ENCODE measurements around the gene KAZN.

- TF ChIP-seq CTCF (IDR thresholded peaks at IDR 0.05; ENCODE audit: low read length) (no peak), EZH2 (IDR thresholded peaks at IDR 0.05; ENCODE audit: borderline replicate concordance, low read length) (no peak)
Observed at GRCh38 chr1:14611792-14612191, 13.3 kb downstream of the KAZN start.
